ENCODE measurements around the gene SAMD4A.
A peak's percentile ranks its signal among the peaks of the same experiment; 100 is the strongest.

DNA sequence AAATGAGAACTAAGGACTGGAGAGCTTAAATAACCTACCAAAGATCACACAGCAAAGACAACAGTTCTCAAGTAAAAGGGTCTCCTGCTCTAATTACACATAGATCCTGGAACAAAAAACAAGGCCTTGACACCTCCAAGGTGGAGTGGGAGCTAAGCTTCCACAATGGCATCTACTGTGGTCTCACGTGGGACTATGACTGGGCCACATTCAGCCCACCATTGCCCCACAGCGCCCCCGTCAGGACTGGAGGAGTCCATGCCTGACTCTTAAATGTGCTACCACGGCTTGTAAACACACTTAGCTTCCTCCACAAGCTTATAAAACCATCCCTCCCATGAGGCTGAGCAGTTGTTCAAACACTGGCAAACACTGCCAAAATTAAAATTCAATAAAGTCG, 247.1 kb downstream of the SAMD4A start:
- TF ChIP-seq, protein P1, sequence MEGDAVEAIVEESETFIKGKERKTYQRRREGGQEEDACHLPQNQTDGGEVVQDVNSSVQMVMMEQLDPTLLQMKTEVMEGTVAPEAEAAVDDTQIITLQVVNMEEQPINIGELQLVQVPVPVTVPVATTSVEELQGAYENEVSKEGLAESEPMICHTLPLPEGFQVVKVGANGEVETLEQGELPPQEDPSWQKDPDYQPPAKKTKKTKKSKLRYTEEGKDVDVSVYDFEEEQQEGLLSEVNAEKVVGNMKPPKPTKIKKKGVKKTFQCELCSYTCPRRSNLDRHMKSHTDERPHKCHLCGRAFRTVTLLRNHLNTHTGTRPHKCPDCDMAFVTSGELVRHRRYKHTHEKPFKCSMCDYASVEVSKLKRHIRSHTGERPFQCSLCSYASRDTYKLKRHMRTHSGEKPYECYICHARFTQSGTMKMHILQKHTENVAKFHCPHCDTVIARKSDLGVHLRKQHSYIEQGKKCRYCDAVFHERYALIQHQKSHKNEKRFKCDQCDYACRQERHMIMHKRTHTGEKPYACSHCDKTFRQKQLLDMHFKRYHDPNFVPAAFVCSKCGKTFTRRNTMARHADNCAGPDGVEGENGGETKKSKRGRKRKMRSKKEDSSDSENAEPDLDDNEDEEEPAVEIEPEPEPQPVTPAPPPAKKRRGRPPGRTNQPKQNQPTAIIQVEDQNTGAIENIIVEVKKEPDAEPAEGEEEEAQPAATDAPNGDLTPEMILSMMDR (conservative IDR thresholded peaks at IDR 0.05): peak; percentile 62
- no peak for TF ChIP-seq ZFX (IDR thresholded peaks at IDR 0.05)

Data from C4-2B (cell line).